ENCODE data around the gene ATP8B3.
"Not testable (repeated sequence)": the region's sequence is repeated elsewhere in the genome, so short reads cannot be mapped to it uniquely, and the experiment has no call there.

DNA sequence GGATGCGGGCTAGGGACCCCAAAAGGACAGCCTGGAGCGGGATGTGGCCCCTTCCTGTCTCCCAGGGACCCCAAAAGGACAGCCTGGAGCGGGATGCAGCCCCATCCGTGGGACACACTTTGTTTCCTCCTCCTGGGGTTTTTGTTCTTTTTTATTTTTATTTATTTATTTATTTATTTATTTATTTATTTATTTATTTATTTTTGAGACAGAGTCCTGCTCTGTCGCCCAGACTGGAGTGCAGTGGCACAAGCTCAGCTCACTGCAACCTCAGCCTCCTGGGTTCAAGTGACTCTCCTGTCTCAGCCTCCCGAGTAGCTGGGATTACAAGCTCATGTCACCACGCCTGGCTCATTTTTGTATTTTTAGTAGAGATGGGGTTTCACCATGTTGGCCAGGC is 14.8 kb downstream of the ATP8B3 start:
- TF ChIP-seq POLR2AphosphoS5 (IDR thresholded peaks at IDR 0.05; ENCODE audit: low read depth, low read length); POLR2A (IDR thresholded peaks at IDR 0.05; ENCODE audit: low read depth, low read length); SPI1 (IDR thresholded peaks at IDR 0.05; ENCODE audit: low read depth, low read length); TAF1 (IDR thresholded peaks at IDR 0.05; ENCODE audit: low read depth, low read length); PAX5 (IDR thresholded peaks at IDR 0.05; ENCODE audit: insufficient read depth, low read length, severe bottlenecking); POU2F2 (IDR thresholded peaks at IDR 0.05; ENCODE audit: low read depth, low read length): not testable (repeated sequence)
